Stimulated activated CD4-positive, alpha-beta T cell treated with anti-CD3 and anti-CD28 coated beads, Interleukin-15, amount 100 ng/mL, for 48 hours (primary cell): ENCODE data around the gene SLC38A4.

Source experiments
- DNase-seq, 2 donors: peaks; one replicate each; pipeline ENCODE4 v3.0.0-alpha.2; 2020; ENCODE audit warnings: low read depth in 2 of 2

The SLC38A4 gene

GRCh38 chr12:46814143-46814542, 11.7 kb downstream of the SLC38A4 start:
- no peak for DNase-seq

- DNase-seq, result no peak
Measured at GRCh38 chr12:46811185-46811584, 14.6 kb downstream of the SLC38A4 start.

- DNase-seq, result no peak
Measured at GRCh38 chr12:46808955-46809697, 16.7 kb downstream of the SLC38A4 start.

GRCh38 chr12:46808317-46808716, 17.5 kb downstream of the SLC38A4 start:
- DNase-seq, result no peak

- DNase-seq, result no peak
Measured at GRCh38 chr12:46804054-46804453, 21.7 kb downstream of the SLC38A4 start.

GRCh38 chr12:46803517-46803916, 22.3 kb downstream of the SLC38A4 start:
- DNase-seq, result no peak

GRCh38 chr12:46801293-46801692, 24.5 kb downstream of the SLC38A4 start:
- no peak for DNase-seq

GRCh38 chr12:46800160-46800559, 25.6 kb downstream of the SLC38A4 start:
- no peak for DNase-seq

GRCh38 chr12:46798648-46799047, 27.1 kb downstream of the SLC38A4 start:
- DNase-seq, result no peak

GRCh38 chr12:46798056-46798455, 27.7 kb downstream of the SLC38A4 start:
- DNase-seq, result no peak

- no peak for DNase-seq
Measured at GRCh38 chr12:46795988-46796387, 29.8 kb downstream of the SLC38A4 start.

GRCh38 chr12:46794593-46795190, 31.1 kb downstream of the SLC38A4 start:
- no peak for DNase-seq

GRCh38 chr12:46792925-46793324, 32.9 kb downstream of the SLC38A4 start:
- DNase-seq, result no peak

GRCh38 chr12:46790066-46790465, 35.7 kb downstream of the SLC38A4 start:
- no peak for DNase-seq

- DNase-seq, result no peak
Measured at GRCh38 chr12:46788072-46788887, 37.5 kb downstream of the SLC38A4 start.

GRCh38 chr12:46787496-46788055, 38.2 kb downstream of the SLC38A4 start:
- no peak for DNase-seq

GRCh38 chr12:46786774-46787173, 39.0 kb downstream of the SLC38A4 start:
- DNase-seq, result no peak

- DNase-seq, result no peak
Measured at GRCh38 chr12:46785382-46785781, 40.4 kb downstream of the SLC38A4 start.

- no peak for DNase-seq
Measured at GRCh38 chr12:46783871-46784270, 41.9 kb downstream of the SLC38A4 start.

GRCh38 chr12:46779879-46780278, 45.9 kb downstream of the SLC38A4 start:
- no peak for DNase-seq

- no peak for DNase-seq
Measured at GRCh38 chr12:46779063-46779462, 46.7 kb downstream of the SLC38A4 start.

GRCh38 chr12:46778415-46778814, 47.4 kb downstream of the SLC38A4 start:
- no peak for DNase-seq
